Measurements from ENCODE around the gene SORCS2.

The SORCS2 gene

GRCh38 chr4:7620086-7620813 lies 427.9 kb downstream of the SORCS2 start:
- DNase-seq (ENCODE audit: low read depth), result no peak

- DNase-seq (ENCODE audit: low read depth), result no peak
These were observed 428.5 kb downstream of the SORCS2 start for GRCh38 chr4:7620814-7621176.

GRCh38 chr4:7621252-7622035 lies 429.1 kb downstream of the SORCS2 start:
- no peak for DNase-seq (ENCODE audit: low read depth)

- no peak for DNase-seq (ENCODE audit: low read depth)
These were observed 430.0 kb downstream of the SORCS2 start for GRCh38 chr4:7622371-7622770.

DNA sequence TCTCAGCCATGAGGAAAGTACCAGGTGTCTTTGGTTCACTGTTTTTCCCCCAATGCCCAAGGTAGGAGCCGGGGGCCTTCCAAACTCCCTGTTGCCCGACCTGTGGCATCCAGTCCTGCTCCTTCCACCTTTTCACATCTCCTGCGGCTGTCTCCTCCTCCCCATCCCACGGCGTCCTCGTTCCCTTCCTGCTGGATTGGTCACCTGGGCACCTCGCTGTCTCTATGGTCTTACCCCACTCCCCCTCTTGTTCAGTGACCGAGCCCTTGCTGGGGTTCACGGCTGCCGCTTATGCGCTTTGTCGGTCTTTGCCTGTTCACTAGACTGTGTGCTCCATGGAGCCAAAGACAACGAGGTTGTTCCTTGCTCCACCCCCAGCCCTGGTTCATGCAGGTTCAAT lies 431.1 kb downstream of the SORCS2 start:
- DNase-seq (ENCODE audit: low read depth), result no peak

- DNase-seq (ENCODE audit: low read depth), result no peak
These were observed 432.1 kb downstream of the SORCS2 start for GRCh38 chr4:7624396-7624980.

- no peak for DNase-seq (ENCODE audit: low read depth)
These were observed 432.7 kb downstream of the SORCS2 start for GRCh38 chr4:7625071-7625470.

GRCh38 chr4:7626531-7626930 lies 434.2 kb downstream of the SORCS2 start:
- no peak for DNase-seq (ENCODE audit: low read depth)

DNA sequence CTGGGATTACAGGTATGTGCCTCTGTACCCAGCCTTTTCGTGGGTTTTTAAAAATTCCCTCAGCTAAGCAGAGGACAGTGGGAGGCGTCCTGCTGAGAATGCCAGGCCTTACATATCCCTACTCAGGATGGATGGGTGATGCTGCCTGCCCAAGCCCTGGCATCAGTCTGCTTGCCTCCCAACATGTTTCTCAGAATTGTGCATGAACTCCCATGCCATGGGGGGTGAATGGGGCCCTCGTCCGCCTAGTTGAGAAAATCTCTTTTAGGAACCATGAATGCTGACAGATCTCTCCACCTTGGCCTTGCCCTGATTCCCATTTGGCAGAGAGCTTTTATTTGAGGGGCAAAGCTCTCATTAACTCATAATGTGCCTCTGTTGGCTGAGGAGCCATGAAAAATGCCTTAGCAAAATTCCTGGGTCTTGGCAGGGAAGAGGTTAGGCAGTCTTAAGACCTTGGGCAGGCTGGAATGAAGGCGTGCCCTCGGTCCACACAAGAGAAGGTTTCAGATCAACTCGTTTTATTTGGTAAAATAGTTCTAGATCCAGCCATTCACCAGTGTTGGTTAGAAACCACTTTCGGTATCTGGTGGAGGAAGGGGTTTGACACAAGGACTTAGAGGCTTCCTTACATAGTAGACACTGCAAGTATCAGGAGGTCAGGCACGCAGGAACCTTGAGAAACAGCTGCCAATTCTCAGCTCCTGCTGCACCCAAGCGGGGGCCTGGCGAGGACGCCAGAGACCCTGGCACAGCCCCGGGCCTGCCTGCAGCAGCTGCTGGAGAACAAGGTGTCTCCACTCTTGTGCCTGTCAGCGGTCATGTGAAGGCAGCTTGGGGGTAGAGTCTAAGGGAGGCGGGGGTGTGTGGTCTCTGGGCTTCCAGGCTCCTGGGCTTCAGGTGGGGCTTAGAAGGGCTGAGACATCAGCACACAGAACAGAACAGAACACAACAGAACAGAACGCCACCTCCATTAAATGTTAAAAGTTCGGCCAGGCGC lies 435.2 kb downstream of the SORCS2 start:
- DNase-seq (ENCODE audit: low read depth), result no peak

DNA sequence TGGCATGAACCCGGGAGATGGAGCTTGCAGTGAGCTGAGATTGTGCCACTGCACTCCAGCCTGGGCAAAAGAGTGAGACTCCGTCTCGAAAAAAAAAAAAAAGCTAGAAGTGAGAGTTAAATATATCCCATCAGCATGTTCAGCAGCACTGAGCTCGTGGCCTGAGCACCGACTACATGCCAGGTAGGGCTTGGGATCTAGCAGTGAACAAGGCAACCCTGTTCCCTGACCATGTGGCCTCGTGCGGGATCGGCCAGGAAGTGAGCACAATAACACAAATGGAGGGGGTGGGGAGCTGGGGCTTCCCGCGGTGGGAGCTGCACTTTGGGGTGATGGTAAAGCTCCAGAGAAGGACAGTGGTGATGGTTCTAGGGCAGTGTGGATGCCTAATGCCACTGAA lies 436.1 kb downstream of the SORCS2 start:
- no peak for DNase-seq (ENCODE audit: low read depth)

DNA sequence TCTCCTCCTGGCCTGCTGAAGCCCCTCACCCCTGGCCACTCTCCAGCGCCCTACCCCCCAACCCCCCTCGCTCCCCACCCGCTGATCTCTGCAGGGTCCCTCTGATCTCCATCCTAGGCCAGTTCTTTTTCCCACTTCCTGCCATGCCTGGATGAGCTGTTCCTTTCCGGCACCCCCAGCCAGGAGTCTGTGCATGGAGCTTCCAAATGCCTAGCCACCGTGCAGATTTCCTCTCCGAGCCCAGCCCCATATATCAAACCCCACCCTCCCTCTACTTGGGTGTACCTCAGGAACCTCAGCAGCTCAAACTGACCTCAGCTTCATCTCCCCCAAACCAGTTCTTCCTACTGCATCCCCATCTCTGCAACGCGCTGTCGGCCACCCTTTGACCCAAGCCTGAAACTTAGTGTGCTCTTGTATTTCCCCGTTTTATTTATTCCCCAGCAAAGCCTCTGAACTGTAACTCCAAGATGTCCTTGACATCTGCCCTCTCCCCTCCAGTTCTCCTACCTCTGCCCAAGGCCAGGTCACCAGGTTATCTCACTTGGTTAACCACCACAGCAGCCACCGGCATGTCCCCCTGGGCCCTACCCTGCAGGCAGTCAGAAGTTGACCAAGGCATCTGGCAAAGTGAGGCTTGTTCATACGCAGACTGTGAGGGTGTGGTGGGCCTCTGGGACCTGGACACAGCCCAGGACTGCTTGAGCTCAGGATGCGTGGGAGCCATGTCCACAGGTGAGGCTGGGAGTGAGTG lies 437.3 kb downstream of the SORCS2 start:
- no peak for DNase-seq (ENCODE audit: low read depth)

DNA sequence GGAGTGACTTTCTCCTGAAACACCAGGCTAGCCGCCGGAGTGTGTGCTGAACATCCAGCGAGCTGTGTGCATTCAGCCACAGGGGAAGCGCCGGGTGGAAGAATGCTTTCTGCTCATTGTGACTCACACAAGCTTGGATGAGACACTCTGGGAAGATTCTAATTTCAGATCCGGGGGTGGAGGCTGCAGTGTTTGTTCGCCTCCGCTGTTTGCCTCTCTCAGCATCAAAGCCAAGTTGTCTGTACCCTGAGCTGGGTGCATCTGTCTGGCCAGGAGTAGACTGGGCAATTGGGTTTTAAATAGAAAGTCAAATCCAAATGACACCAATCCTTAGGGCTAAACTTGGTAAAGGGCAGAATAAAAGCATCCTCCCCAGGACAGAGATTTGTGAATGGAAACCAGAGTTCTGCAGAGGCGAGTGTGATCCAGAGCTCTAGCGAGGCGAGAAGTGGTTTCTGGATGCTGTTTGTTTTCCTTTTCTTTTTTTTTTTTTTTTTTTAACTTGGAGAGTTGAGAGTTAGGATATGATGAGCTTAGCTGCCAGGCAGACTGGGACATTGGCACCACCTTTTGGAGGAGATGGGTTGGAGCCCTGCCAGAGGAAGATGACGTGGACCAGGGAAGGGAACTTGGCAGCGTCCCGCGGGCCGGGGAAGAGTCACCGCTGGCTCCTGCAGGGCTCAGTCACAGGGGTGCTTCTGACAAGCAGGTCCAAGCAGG lies 438.4 kb downstream of the SORCS2 start:
- DNase-seq (ENCODE audit: low read depth), result no peak

GRCh38 chr4:7631288-7632014 lies 439.1 kb downstream of the SORCS2 start:
- no peak for DNase-seq (ENCODE audit: low read depth)

DNA sequence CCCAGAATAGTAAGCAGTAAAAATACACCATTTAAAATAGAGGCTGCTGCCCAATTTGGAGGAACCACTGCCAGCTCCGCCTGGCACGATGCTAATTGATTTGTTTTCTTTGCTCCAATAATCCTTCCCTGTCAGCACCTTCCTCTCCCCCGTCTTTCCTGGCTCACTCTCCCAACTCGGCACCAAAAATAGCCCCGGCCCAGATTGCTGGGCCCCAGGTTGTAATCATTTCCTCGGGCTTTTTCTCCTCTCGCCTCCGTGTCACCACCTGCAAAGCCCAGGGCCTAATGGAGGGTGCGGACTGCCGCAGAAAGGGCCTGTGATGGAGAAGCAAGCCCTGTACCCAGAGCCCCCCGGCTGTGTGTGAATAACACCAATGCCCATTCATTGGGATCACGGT lies 440.0 kb downstream of the SORCS2 start:
- no peak for DNase-seq (ENCODE audit: low read depth)

DNA sequence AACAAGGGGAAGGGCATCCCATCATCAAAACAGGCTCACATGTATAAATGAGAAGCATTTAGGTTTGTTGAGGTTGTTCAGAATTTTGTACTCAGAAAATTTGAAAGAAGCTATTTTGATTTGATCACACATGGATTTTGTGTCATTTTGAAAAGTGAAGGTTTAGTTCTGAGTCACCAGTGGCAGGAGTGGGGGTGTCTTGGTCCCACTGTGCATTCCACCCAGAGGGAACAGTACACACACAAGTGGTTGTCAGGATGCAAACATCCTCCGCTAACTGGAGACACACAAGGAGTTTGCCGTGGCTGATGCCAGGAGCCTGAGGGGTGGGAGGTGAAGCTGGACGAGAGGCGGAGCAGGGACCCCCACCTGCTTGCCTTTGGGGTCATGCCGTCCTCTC lies 440.6 kb downstream of the SORCS2 start:
- no peak for DNase-seq (ENCODE audit: low read depth)

- DNase-seq (ENCODE audit: low read depth), result no peak
These were observed 442.4 kb downstream of the SORCS2 start for GRCh38 chr4:7634661-7635251.

DNA sequence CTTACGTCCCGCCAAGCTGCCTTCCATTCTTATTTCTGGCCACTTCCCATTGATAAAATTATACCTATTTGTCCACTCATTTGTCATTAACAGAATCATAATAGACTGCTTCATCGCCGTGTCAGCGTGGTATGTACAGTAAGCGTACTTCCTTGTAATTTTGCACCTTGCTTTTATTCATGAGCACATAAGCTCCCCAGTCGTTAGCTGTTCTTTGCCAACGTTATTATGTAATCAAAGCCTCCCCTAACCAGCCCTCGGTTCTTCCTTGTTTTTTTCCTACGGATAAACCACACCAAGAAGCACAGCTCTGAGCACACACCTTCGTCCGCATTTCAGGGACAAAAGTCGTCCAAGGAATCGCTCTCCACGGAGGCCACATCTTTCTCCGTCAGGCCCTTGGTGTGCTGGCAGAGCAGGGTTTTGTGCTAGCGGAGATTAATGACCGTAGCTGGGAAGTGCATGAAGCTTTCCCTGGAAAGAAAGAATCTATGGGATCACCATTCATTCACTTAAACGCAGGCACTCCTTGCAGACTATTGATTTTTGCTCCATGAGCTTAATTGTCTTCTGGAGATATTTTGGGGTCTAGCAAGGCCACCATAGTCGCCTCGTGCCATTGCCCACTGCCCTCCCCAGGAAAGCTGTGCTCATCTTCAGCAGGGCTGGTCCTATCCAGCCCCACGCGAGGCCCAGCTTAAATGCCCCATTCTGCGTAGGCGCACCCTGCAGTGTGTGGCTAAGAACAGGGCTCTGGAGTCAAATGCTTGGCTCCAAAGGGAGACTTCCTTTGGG lies 443.3 kb downstream of the SORCS2 start:
- DNase-seq (ENCODE audit: low read depth), result no peak

DNA sequence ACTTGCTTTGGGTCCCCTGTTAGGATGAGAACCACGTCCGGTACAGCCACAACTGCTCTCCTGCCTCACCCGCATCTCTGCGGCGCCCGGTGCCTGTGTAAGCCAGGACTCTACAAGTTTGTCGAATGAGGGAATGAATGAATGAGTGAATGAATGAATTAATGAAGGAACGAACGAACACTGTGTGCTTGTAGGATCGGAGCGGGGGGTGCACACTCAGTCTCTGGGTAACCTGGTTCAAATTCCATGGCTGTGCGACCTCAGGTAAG lies 443.8 kb downstream of the SORCS2 start:
- DNase-seq (ENCODE audit: low read depth), result no peak

DNA sequence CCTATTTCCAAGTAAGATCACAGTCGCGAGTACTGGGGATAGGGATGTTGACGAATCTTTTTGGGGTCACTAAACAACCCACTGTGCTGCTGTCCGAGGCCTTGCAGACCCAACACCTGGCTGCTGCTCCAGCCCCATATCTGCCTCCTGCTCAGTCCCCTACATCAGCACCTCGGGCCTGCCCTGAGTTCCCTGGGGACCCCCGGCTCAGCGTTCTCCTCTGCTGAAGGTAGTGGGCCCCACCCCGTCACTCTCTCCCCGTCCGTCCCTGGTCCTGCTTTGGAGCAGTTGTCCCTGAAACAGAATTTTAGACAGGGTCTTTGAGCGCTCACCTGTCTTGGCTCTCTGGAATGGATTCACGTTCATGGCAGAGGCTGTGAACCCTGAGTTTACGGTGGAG lies 444.8 kb downstream of the SORCS2 start:
- no peak for DNase-seq (ENCODE audit: low read depth)

Measured in stimulated activated CD8-positive, alpha-beta memory T cell treated with anti-CD3 and anti-CD28 coated beads, Interleukin-15, amount 100 ng/mL, for 24 hours (primary cell).